Stimulated activated CD8-positive, alpha-beta memory T cell treated with anti-CD3 and anti-CD28 coated beads, Interleukin-4, amount 100 ng/mL, for 4 hours (primary cell): ENCODE results near the gene SPRR1B.
"Not testable (repeated sequence)": the region's sequence is repeated elsewhere in the genome, so short reads cannot be mapped to it uniquely, and the experiment has no call there.

Experiments
- DNase-seq, 2 donors: peaks; one replicate each; pipeline ENCODE4 v3.0.0-alpha.2; 2020; ENCODE audit warnings: low read depth in 2 of 2, low spot score in 1 of 2

SPRR1B gene, protein sequence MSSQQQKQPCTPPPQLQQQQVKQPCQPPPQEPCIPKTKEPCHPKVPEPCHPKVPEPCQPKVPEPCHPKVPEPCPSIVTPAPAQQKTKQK

GRCh38 chr1:153030895-153031294 is at the start of gene SPRR1B:
SPRR1B (plus strand) TSS chr1:153031203; CDS start chr1:153032346, 1,143 bp downstream.
- no peak for DNase-seq

GRCh38 chr1:152982076-152982475 is 48.9 kb upstream of the SPRR1B start:
- DNase-seq = no peak

- no peak for DNase-seq
These were observed 47.8 kb upstream of the SPRR1B start for GRCh38 chr1:152983234-152983633.

- no peak for DNase-seq
These were observed 47.3 kb upstream of the SPRR1B start, which contains the start of gene SPRR1A for GRCh38 chr1:152983743-152984142. SPRR1A (plus strand) TSS chr1:152984081; CDS start chr1:152985231, 1,150 bp downstream.

DNA sequence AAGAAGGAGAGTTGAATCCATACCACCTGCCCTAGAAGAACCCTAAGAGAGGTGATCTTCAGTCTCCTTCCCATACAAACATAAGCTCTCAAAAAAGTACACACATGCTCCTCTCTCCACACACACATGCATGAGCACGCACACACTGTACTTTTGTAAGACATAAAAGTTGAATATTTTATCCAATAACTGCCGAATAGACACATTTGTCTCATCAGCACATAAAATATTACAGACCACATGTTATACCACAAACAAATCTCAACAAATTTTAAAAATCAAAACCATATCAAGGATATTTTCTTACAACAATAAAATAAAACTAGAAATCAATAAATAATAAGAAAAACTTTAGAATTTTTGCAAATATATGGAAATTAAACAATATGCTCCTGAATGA is 44.4 kb upstream of the SPRR1B start:
- no peak for DNase-seq

- no peak for DNase-seq
These were observed 37.8 kb upstream of the SPRR1B start for GRCh38 chr1:152993186-152993585.

- no peak for DNase-seq
These were observed 35.2 kb upstream of the SPRR1B start for GRCh38 chr1:152995842-152996241.

DNA sequence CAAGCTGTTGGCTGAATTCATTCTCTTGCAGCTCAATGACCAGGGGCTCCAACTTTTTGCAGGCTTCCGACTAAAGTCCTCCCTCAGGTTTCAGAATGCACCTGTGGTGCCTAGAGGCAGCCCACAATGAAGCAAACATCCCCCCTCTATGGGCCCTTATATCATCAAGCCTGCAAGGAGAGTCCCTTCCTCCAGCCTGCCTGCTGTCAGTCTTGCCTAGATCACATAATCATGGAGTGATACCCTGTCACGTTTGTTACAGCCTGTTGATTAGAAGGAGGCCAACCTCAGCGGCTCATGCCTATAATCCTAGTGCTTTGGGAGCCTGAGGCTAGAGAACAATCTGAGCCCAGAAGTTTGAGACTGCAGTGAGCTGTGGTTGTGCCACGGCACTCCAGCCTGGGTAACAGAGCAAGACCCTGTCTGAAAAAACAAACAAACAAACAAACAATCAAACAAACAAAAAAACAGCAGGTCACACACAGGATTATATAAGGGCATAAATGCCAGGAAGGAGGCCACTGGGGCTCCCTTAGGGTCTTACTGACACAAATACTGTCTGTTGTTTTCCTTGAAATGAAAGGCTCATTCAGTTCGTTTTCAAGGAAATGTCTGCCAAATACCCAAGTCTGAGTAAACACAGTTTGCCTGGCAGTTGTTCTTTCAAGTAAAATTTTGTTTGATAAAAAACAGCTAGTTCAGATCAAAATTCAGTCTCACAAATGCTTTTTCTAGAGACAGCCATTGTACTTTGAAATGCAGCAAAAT is 34.2 kb upstream of the SPRR1B start:
- DNase-seq = no peak

- no peak for DNase-seq
These were observed 33.1 kb upstream of the SPRR1B start for GRCh38 chr1:152997901-152998300.

GRCh38 chr1:152998476-152998875 is 32.5 kb upstream of the SPRR1B start:
- DNase-seq = no peak

DNA sequence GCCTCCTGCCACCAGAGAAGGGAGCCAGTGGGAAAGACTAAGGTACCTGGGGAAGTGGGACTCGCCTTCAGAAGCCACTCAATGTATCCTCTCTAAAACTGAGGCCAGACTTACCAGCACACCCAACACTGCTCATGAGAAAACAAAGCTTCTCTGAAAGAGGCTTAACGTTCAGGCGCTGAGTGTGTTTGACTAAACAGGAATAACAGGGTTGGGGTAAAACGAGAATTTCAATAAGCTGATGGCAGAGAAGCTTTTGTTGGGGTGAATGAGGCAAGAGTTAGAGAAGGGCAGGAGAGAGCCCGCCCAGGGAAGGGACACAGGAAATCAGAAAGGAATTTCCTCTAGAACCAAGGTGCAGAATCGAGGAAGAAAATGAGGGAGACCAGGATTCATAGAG is 31.2 kb upstream of the SPRR1B start:
- DNase-seq = no peak

- no peak for DNase-seq
These were observed 30.7 kb upstream of the SPRR1B start for GRCh38 chr1:153000294-153000693.

GRCh38 chr1:153001382-153001781 is 29.6 kb upstream of the SPRR1B start, which contains the start of gene SPRR3:
SPRR3 (plus strand) TSS chr1:153001749; CDS start chr1:153003021, 1,272 bp downstream.
- no peak for DNase-seq

- DNase-seq = not testable (repeated sequence)
These were observed 19.7 kb upstream of the SPRR1B start for GRCh38 chr1:153011235-153011758.

DNA sequence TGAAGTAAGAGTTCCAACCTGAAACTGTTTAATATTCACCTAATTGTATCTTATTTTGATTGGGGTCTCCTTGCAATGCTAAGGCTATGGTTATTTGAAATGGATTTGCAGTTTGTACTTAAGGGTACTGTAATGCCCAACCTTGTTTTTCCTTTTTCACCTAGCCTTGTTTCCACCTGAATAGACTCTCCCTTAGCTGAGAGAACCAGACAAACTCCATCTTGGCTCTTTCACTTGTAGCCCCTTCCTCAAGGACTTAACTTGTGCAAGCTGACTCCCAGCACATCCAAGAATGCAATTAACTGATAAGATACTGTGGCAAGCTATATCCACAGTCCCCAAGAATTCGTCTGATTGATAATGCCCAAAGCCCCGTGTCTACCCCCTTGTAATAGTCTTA is 9.2 kb upstream of the SPRR1B start:
- not testable (repeated sequence) for DNase-seq

DNA sequence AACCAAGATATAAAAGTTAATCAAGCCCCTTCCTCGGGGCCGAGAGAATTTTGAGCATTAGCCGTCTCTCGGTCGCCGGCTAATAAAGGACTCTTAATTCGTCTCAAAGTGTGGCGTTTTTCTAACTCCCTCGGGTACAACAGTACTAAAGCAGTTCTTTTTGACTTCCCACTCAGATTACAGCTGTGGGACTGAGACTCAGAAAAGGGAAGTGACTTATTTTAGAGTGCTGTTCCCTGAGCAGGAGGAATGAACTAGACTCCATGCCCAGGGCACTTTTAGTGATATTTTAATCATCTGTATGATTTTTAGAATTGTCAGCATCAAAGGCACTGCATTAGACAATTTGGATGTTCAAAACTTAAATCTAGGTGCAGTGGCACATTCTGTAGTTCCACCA is 8.7 kb upstream of the SPRR1B start:
- not testable (repeated sequence) for DNase-seq

GRCh38 chr1:153023109-153023508 is 7.9 kb upstream of the SPRR1B start:
- DNase-seq = no peak

- DNase-seq = no peak
These were observed 6.6 kb upstream of the SPRR1B start for GRCh38 chr1:153024413-153024812.

- no peak for DNase-seq
These were observed 5.2 kb upstream of the SPRR1B start for GRCh38 chr1:153025797-153026196.

- DNase-seq = no peak
These were observed 2.2 kb upstream of the SPRR1B start for GRCh38 chr1:153028766-153029165.

DNA sequence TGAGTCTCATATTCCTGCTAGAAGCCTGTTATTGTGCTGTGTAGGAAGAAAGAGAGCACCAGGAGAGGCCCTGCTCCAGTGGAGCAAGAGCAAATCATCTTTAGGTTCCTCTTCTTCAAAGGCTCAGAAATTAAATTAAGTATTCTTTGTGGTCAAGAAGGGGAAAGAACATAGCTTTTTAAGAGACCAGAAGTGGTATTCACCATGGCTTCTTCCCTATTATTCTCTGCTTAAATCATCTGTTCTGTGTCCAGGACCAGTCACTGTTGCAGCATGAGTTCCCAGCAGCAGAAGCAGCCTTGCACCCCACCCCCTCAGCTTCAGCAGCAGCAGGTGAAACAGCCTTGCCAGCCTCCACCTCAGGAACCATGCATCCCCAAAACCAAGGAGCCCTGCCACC is 1.1 kb downstream of the SPRR1B start:
- no peak for DNase-seq

GRCh38 chr1:153032677-153033308 is 1.8 kb downstream of the SPRR1B start:
- DNase-seq = no peak
